ENCODE results near the gene PHTF1. TPM values are rescaled to one million over a fixed set of nuclear protein-coding genes. Genes with fewer than 3 reads are reported as not detected.
"Not testable (repeated sequence)": the region's sequence is repeated elsewhere in the genome, so short reads cannot be mapped to it uniquely, and the experiment has no call there.

The PHTF1 gene
- polyA plus RNA-seq, 1 donor = 15.3 TPM

- no peak for DNase-seq
These were observed 18.3 kb upstream of the PHTF1 start for GRCh38 chr1:113777561-113777960.

DNA sequence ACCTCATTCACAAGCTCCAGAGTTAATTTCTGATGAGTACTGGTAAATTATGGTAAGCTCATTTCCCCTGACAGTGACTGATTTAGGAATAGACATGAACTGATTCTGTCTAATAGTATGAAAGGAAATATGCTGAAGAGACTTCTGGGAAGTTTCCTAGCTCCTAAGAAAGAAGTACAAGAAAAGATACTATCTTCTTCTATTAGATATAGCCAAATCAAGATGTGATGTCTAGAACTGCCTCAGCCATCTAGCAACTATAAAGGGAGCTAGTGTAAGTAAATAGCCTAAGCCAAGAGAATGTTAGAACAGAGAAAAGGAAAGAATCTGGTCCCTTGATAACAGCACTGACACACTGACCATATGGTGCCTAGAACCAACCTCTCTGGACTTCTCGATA lies 10.7 kb upstream of the PHTF1 start:
- DNase-seq = no peak

DNA sequence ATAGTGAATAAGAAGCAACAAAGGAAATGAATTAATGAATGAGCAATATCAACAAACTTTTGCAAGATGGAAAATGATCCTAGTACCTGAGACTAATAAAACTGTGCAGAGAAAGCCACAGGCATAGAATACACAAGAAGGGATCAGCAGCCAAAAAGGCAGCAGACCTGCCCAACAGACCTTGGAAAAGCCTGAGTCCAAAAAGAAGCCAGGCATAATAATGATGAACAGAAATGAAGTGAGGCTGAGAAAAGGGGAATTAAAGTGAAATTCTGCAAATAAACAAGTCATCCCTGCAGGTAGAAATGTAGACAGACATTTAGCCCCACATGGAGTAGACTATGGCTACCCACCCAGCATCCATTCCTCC lies 10.3 kb upstream of the PHTF1 start:
- DNase-seq = no peak

GRCh38 chr1:113768916-113769600 lies 9.8 kb upstream of the PHTF1 start:
- no peak for DNase-seq

DNA sequence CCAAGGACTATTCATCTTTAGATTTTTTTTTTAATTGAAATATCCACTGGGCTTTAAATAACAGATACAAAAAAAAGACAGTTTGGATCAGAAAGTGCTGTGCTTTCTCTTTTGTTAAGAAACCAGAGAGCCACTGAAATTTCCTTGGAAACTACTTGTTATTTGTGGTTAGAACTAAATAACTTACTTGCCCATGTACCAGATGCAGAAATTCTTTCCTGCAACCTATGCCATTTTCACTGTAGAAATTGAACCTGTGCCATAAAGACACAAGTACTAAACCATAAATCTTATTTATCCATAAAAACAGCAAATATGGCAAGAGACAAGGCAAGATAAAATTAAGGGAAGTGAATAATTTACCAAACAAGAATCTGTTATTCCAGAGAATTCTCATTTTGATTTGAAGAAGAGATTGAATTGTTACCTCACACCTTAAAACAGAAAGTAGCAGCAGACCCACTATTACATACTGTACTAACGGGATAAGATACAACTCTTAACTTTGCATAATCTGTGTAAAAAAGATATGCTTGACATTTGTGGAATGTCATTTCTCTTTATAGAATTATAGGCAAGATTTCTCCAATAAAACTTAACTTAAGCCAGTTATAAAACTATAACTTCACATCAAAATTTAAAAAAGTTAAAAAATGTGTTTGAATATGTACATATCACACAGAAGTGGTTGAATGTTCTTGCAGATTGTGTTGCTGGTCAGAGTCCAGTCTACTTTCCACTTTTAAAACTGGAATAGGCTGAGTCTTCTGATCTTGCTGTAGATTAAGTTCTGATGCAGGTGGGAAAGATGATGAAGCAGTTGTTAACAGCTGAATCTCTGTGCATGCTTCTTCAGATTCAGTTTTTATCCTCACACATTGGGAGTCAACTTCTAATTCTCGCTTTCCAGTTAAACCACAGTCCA lies 6.3 kb upstream of the PHTF1 start:
- DNase-seq = no peak

DNA sequence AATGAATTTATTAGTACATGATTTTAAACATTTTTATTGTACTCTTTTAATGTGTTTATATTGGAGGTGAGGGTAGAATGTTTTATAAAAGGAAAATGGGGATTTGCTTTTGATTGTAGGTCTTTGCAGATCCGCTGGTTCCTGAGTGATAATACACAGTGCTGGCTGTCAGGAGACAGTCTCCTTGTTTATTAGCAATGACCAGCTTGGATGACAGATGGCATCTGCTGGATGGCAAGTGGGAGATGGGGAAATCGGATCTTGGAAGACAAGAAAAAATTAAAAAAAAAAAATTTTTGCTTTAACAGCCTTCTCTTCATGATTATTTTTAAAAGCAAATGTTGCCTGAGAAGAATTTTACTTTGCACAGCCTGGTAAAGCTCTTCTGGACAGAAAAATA lies 4.4 kb upstream of the PHTF1 start:
- DNase-seq = no peak

- no peak for DNase-seq
These were observed 2.7 kb upstream of the PHTF1 start for GRCh38 chr1:113761937-113762336.

DNA sequence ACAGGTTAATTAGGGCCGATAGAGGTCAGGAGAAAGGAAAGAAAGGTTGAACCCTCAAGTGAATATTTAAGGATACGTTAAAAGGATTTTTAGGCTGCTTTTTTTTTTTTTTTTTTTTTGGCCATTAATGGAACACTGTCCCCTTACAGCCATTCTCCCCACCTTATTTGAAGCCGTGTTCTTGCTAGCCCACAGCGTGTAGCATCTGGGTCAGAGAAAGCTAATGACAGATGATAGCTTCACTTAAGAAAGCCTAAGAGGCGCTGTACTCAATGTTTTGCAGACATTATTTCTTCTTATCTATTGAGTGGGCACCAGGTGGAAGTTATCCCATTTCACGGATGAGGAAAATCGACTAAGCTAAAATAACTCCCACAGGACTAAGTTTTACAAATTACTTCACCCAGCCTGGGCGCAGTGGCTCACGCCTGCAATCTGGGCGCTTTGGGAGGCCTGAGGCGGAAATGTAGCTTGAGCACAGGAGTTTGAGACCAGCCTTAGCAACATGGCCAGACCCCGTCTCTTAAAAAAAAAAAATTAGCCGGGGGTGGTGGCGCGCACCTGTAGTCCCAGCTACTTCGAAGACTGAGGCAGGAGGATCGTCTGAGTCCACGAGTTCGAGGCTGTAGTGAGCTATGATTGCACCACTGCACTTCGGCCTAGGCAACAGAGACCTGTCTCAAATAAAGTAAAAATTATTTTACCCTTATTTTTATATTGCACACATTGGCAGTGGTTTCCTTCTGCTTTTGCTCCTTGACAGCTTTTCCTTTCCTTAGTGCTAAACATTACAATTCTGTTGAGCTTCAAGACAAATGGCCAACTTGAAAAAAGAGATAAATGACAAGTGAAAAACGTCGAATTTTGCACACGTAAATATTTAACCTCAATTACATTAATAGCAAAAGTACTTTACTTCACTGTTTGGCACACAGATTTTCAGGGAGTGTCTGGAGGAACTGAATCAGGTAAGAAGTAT lies 1.1 kb upstream of the PHTF1 start:
- DNase-seq = no peak

DNA sequence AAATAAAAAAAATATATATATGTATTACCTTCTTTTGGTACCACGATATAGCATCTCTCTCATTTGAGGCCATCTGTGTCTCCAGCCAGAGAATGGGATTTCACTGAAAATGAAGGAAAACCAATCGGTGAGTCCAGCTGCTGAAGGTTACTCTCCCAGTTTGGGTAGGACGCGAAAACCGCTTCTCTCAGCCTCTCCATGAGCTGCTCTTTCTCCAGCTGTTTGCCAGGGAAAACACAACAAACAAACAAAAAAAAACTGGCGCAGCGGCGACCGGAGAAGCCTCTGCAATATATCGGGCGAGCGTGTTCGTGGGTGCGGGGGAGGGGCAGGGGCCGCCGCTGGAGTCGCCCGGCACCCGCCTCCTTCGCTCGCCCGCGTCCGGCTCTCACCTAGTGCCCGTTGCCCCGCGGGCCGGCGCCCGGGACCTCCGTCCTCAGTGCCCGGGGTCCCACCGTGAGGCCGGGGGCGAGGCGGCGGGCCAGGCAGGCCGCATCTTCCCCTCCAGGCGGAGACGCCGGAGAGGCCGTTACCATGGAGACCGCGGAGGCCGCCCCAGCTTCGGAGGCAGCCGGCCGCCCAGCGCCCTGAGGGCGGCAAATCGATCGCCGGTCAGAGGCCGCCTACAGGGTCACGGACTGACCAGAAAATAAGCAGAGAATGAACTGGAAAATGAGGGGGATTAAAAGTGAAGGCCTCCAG lies 504 bp downstream of the PHTF1 start:
- peak; percentile 73 for DNase-seq

GRCh38 chr1:113756461-113756860 lies 2.8 kb downstream of the PHTF1 start:
- no peak for DNase-seq

DNA sequence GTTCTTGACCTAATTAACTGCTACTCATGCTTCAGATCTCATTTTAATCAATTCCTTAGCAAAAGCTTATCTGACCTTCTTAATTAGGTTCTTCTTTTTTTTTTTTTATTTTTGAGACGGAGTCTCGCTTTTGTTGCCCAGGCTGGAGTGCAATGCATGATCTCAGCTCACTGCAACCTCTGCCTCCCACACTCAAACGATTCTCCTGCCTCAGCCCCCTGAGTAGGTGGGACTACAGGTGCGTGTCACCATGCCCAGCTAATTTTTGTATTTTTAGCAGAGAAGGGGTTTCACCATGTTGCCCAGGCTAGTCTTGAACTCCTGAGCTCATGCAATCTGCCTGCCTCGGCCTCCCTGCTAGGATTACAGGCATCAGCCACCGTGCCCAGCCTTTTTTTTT lies 6.0 kb downstream of the PHTF1 start:
- DNase-seq = not testable (repeated sequence)

DNA sequence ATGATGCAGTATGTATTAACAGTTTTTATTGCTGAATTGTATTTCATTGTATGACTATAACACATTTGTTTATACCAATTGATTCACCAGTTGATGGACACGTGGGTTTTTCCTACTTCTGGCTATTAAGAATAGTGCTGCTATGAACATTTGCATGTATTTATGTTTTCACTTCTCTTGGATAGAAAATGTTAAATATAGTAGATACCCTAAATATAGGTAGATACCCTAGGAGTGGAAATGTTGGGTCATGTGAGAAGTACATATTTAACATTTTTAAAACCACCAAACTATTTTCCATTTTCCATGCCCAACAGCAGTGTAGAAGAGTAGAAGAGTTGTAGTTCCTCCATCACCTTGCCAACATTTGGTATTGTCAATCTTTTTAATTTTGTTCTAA lies 7.8 kb downstream of the PHTF1 start:
- DNase-seq = no peak

GRCh38 chr1:113751114-113751513 lies 8.2 kb downstream of the PHTF1 start:
- no peak for DNase-seq

- DNase-seq = no peak
These were observed 9.9 kb downstream of the PHTF1 start for GRCh38 chr1:113749402-113749801.

GRCh38 chr1:113747376-113747775 lies 11.9 kb downstream of the PHTF1 start:
- no peak for DNase-seq

- DNase-seq = no peak
These were observed 13.9 kb downstream of the PHTF1 start for GRCh38 chr1:113745425-113745824.

DNA sequence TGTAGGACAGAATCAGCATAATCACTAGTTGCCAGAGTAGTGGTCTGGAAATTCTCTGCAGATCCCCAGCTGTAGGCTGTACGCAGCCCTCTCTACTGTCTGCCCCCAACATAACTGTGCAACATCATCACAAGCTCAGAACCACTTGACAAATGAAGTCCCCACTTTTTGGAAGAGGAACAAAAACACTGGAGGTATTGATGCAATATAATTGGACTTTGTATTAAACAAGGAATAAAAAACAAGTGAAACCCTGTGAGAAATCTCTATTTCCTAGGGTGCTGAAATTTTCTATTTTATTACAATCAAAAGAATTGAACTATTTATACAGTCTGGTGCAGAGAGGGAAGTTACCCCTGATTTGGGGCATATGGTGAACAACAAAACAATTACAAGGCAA lies 15.2 kb downstream of the PHTF1 start:
- DNase-seq = no peak

GRCh38 chr1:113742515-113742914 lies 16.8 kb downstream of the PHTF1 start:
- no peak for DNase-seq

- no peak for DNase-seq
These were observed 24.8 kb downstream of the PHTF1 start for GRCh38 chr1:113734357-113735055.

- no peak for DNase-seq
These were observed 26.5 kb downstream of the PHTF1 start for GRCh38 chr1:113732802-113733201.

- DNase-seq = no peak
These were observed 38.3 kb downstream of the PHTF1 start for GRCh38 chr1:113721010-113721409.

DNA sequence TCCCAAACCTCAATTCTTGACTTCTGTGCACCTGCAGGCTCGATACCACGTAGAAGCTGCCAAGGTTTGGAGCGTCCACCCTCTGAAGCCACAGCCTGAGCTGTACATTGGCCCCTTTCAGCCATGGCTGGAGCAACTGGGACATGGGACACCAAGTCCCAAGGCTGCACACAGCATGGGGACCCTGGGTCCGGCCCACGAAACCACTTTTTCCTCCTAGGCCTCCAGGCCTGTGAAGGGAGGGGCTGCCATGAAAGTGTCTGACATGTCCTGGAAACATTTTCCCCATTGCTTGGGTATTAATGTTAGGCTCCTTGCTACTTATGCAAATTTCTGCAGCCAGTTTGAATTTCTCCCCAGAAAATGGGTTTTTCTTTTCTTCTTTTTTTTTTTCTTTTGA lies 40.7 kb downstream of the PHTF1 start:
- DNase-seq = not testable (repeated sequence)

Measured in hindlimb muscle (tissue), 1 donor.